SK-N-SH treated with all-trans-retinoic acid at 6 μM for 48 hours (cell line): Measurements from ENCODE around the gene PIGC.

Experiments
- ATAC-seq: fragments of 200-7000 bp; cut with Tn5 transposase; 3 replicates; pipeline ENCODE4 v1.9.1; 2020; ENCODE audit warnings: mild to moderate bottlenecking, moderate library complexity
- ARNTL ChIP-seq: fragments of 450-650 bp; formaldehyde crosslinking; IDR thresholded peaks from 2 replicates; pipeline ENCODE4 v1.5.0; 2020; ENCODE audit warnings: low read depth, mild to moderate bottlenecking, moderate library complexity, borderline replicate concordance
- CSDC2 ChIP-seq: fragments of 250-450 bp; sonication (Bioruptor Pico); IDR thresholded peaks from 2 replicates; pipeline ENCODE4 v1.5.0; 2020; ENCODE audit warnings: mild to moderate bottlenecking, moderate library complexity
- ESRRG ChIP-seq: fragments of 250-450 bp; sonication (Bioruptor Pico); IDR thresholded peaks from 2 replicates; pipeline ENCODE4 v1.6.1; 2021; ENCODE audit warnings: mild to moderate bottlenecking
- GLIS3 ChIP-seq: fragments of 250-450 bp; sonication (Bioruptor Pico); IDR thresholded peaks from 2 replicates; pipeline ENCODE4 v1.5.0; 2020; ENCODE audit warnings: mild to moderate bottlenecking, moderate library complexity
- ISL1 ChIP-seq: fragments of 250-450 bp; sonication (Bioruptor Pico); IDR thresholded peaks from 2 replicates; pipeline ENCODE4 v2.1.2; 2022; ENCODE audit warnings: mild to moderate bottlenecking, moderate library complexity
- OSR1 ChIP-seq: fragments of 250-450 bp; sonication (Bioruptor Pico); IDR thresholded peaks from 2 replicates; pipeline ENCODE4 v1.8.0; 2022; ENCODE audit warnings: moderate library complexity, mild to moderate bottlenecking, inconsistent platforms
- PPARA ChIP-seq: fragments of 250-450 bp; sonication (Bioruptor Pico); IDR thresholded peaks from 2 replicates; pipeline ENCODE4 v1.5.0; 2020; ENCODE audit warnings: mild to moderate bottlenecking, borderline replicate concordance
- RARB ChIP-seq: fragments of 250-450 bp; sonication (Bioruptor Pico); IDR thresholded peaks from 2 replicates; pipeline ENCODE4 v1.8.0; 2021; ENCODE audit warnings: mild to moderate bottlenecking, moderate library complexity
- SNAI2 ChIP-seq: fragments of 250-450 bp; sonication (Bioruptor Pico); IDR thresholded peaks from 2 replicates; pipeline ENCODE4 v1.5.0; 2020; ENCODE audit warnings: mild to moderate bottlenecking, moderate library complexity
- TCF4 ChIP-seq: fragments of 250-450 bp; sonication (Bioruptor Pico); IDR thresholded peaks from 2 replicates; pipeline ENCODE4 v1.8.0; 2021; ENCODE audit warnings: mild to moderate bottlenecking, moderate library complexity, borderline replicate concordance
- TOX ChIP-seq: fragments of 250-450 bp; sonication (Bioruptor Pico); IDR thresholded peaks from 2 replicates; pipeline ENCODE4 v1.8.0; 2021; ENCODE audit warnings: mild to moderate bottlenecking, moderate library complexity, borderline replicate concordance
- ZC3H10 ChIP-seq: fragments of 250-450 bp; sonication (Bioruptor Pico); IDR thresholded peaks from 2 replicates; pipeline ENCODE4 v1.5.1; 2021; ENCODE audit warnings: mild to moderate bottlenecking, moderate library complexity
- ZFP3 ChIP-seq: fragments of 250-450 bp; sonication (Bioruptor Pico); IDR thresholded peaks from 2 replicates; pipeline ENCODE4 v1.5.0; 2020; ENCODE audit warnings: mild to moderate bottlenecking, moderate library complexity
- ZFP30 ChIP-seq: fragments of 450-650 bp; formaldehyde crosslinking; IDR thresholded peaks from 2 replicates; pipeline ENCODE4 v1.5.0; 2022; ENCODE audit warnings: mild to moderate bottlenecking, moderate library complexity
- ZNF565 ChIP-seq: fragments of 450-650 bp; formaldehyde crosslinking; conservative IDR thresholded peaks from 2 replicates; pipeline ENCODE4 v1.5.0; 2020; ENCODE audit warnings: low read depth, mild to moderate bottlenecking, moderate library complexity
- ZNF8 ChIP-seq: fragments of 450-650 bp; formaldehyde crosslinking; IDR thresholded peaks from 2 replicates; pipeline ENCODE4 v1.5.0; 2020; ENCODE audit warnings: mild to moderate bottlenecking, moderate library complexity
- TF ChIP-seq, protein P1 (sequence below): fragments of 250-450 bp; sonication (Bioruptor Pico); IDR thresholded peaks from 2 replicates; pipeline ENCODE4 v1.8.0; 2021; ENCODE audit warnings: low read depth, mild to moderate bottlenecking, moderate library complexity, borderline replicate concordance
- TF ChIP-seq, protein P2 (sequence below): fragments of 250-450 bp; sonication (Bioruptor Pico); IDR thresholded peaks from 2 replicates; pipeline ENCODE4 v1.5.1; 2021; ENCODE audit warnings: mild to moderate bottlenecking, moderate library complexity
- TF ChIP-seq, protein P3 (sequence below): fragments of 250-450 bp; sonication (Bioruptor Pico); IDR thresholded peaks from 2 replicates; pipeline ENCODE4 v1.5.1; 2020; ENCODE audit warnings: low read depth, mild to moderate bottlenecking, moderate library complexity

PIGC gene

DNA sequence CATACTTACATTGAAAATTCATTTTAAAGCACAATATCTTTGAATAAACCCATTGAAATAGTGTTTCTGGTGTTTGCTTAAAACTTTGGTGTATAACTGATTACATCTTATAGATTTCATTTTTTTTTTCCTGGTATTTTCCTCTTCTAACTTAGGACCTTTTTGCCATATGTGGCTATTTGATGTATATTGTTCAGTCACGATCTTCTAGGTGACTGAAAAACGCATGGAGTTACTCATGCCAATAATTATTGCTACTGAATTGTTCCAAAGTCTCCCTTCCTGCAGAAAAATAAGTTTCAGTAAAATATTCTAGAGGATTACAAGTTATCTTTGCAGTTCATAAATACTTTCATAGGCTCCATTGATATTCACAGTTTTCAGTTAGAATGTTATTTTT lies 46.2 kb downstream of the PIGC start:
- ATAC-seq: no peak
- 0 out of 2 replicates have a peak, but pooled peaks have one; percentile 62 for TF ChIP-seq OSR1 (CRISPR knock-in tag)
- no peak for TF ChIP-seq TOX (CRISPR knock-in tag)

DNA sequence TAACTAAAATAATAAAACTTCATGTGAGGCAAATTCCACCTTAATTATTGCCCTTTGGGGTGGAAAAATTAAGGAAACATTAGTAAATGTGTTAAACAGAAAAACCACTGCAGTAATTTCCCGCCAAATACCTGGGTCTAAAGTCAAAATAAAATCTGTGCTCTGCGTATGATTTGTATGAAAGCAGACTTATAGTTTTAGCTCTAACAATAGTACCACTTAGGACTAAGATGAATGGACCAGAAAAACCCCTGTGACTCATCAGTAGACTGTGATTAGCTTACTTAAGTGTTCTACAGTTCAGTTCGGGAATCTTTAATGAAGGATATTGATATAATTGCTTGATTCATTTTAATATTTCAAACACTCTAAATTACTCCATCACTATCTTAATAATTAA lies 46.6 kb downstream of the PIGC start:
- TF ChIP-seq, protein P1, sequence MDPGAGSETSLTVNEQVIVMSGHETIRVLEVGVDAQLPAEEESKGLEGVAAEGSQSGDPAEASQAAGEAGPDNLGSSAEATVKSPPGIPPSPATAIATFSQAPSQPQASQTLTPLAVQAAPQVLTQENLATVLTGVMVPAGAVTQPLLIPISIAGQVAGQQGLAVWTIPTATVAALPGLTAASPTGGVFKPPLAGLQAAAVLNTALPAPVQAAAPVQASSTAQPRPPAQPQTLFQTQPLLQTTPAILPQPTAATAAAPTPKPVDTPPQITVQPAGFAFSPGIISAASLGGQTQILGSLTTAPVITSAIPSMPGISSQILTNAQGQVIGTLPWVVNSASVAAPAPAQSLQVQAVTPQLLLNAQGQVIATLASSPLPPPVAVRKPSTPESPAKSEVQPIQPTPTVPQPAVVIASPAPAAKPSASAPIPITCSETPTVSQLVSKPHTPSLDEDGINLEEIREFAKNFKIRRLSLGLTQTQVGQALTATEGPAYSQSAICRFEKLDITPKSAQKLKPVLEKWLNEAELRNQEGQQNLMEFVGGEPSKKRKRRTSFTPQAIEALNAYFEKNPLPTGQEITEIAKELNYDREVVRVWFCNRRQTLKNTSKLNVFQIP: no peak
- 0 out of 2 replicates have a peak, but pooled peaks have one; percentile 3 for TF ChIP-seq ZC3H10
- 0 out of 3 replicates have a peak, but pooled peaks have one; percentile 27 for ATAC-seq

DNA sequence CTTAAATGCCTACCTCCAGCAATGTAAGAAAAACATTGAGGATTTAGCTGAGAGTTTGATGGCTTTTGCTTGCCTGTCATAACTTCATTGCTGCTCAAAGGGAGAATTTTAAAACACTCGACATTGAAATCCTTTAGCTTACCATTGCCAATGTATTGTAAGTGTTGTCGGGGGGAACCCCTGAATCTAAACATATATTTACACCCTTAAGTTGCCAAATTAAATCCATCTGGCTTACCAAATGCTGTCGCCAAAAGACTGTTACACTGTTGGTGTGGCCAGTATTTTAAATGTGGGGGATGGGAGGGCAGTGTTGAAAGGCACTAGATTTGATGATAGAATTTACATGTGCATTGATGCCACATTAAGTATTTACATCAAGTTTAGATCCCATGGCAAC lies 48.3 kb downstream of the PIGC start:
- TF ChIP-seq, protein P2, sequence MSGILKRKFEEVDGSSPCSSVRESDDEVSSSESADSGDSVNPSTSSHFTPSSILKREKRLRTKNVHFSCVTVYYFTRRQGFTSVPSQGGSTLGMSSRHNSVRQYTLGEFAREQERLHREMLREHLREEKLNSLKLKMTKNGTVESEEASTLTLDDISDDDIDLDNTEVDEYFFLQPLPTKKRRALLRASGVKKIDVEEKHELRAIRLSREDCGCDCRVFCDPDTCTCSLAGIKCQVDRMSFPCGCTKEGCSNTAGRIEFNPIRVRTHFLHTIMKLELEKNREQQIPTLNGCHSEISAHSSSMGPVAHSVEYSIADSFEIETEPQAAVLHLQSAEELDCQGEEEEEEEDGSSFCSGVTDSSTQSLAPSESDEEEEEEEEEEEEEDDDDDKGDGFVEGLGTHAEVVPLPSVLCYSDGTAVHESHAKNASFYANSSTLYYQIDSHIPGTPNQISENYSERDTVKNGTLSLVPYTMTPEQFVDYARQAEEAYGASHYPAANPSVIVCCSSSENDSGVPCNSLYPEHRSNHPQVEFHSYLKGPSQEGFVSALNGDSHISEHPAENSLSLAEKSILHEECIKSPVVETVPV: no peak
- TF ChIP-seq, all 23 proteins: peak for 0
- no peak for ATAC-seq

DNA sequence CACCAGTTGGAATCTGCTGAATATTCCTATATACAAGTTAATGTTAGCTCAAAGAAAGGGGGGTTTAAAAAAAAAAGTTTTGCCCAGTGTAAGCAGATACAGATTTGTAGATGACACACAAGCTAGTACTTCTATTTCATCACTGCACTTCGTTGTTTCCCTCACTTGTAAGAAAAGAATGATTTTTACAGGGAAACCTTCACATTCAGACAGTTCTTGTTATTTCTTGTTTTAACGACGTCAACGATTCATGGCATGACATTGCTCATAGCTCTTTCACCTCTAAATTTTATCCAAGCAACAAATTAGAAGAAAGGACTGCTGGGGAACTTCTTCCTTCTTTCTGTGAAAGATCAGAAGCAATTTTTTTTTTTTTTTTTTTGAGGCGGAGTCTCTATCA lies 49.1 kb downstream of the PIGC start:
- ATAC-seq: no peak
- TF ChIP-seq ESRRG (CRISPR knock-in tag) (no peak), TOX (CRISPR knock-in tag) (no peak), TCF4 (CRISPR knock-in tag) (no peak), ZFP3 (CRISPR knock-in tag) (no peak), ARNTL (no peak), ZFP30 (CRISPR knock-in tag) (no peak), SNAI2 (CRISPR knock-in tag) (no peak), ZNF8 (CRISPR knock-in tag) (no peak), GLIS3 (CRISPR knock-in tag) (no peak), ISL1 (CRISPR knock-in tag) (no peak), RARB (no peak), OSR1 (CRISPR knock-in tag) (no peak), CSDC2 (CRISPR knock-in tag) (no peak), ZNF565 (CRISPR knock-in tag) (no peak)
- TF ChIP-seq, protein P1: no peak
- TF ChIP-seq, protein P3, sequence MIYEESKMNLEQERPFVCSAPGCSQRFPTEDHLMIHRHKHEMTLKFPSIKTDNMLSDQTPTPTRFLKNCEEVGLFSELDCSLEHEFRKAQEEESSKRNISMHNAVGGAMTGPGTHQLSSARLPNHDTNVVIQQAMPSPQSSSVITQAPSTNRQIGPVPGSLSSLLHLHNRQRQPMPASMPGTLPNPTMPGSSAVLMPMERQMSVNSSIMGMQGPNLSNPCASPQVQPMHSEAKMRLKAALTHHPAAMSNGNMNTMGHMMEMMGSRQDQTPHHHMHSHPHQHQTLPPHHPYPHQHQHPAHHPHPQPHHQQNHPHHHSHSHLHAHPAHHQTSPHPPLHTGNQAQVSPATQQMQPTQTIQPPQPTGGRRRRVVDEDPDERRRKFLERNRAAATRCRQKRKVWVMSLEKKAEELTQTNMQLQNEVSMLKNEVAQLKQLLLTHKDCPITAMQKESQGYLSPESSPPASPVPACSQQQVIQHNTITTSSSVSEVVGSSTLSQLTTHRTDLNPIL (CRISPR knock-in tag): no peak
- TF ChIP-seq, protein P2: no peak
- TF ChIP-seq, all 23 proteins: peak for 0

DNA sequence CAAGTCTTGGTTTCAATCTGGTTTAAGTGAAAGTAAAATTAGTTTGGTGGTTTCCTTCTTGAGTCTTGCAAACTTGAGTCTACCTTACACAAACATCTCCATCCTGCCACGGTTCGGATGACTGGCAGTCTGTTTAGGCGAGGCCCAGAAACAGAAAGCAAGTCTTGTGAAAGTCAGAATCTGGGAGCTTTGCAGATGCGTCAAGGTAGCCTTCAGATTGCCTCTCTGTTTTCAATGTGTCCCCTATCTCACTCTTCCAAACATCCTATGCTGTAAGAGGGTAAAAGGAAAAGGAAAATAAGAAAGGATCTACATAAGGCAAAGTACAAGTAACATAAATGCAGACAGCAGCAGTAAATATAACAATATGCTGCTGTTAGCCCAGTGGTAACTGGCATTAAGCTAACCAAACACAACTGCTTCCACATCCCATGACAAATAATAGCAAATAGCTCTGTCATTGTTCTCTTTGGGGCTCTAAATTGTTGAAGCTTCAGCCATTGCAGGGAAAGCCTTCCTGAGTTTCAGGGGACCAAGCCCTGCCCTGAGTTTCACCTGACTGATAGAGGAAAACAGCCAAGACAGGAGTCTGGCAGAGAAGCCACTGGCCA lies 49.6 kb downstream of the PIGC start:
- ATAC-seq: no peak
- TF ChIP-seq ZFP30 (CRISPR knock-in tag): no peak
- TF ChIP-seq PPARA (CRISPR knock-in tag): no peak
- TF ChIP-seq ZNF565 (CRISPR knock-in tag): no peak
